Vagina (tissue), 2 donors: ENCODE results near the gene SHFL.

ENCODE experiments used
- CTCF ChIP-seq, 3 experiments: fragments of 450-650 bp in 2 of 3; fragments of 200-600 bp in 1 of 3; sonication (generic) in 1 of 3; IDR thresholded peaks; one replicate each; pipeline ENCODE4 v1.5.1; 2017 to 2019; ENCODE audit warnings: antibody characterized with exemption in 3 of 3, mild to moderate bottlenecking in 2 of 3, moderate library complexity in 2 of 3
- POLR2A ChIP-seq, 2 donors: fragments of 450-650 bp; IDR thresholded peaks; one replicate each; pipeline ENCODE4 v1.6.1; 2017; ENCODE audit warnings: antibody characterized with exemption in 2 of 2, mild to moderate bottlenecking in 2 of 2, moderate library complexity in 2 of 2
- POLR2AphosphoS5 ChIP-seq, 2 donors: sonication (generic); formaldehyde crosslinking; IDR thresholded peaks; one replicate each; pipeline ENCODE4 v1.9.0; 2017; ENCODE audit warnings: antibody characterized with exemption in 2 of 2, mild to moderate bottlenecking in 2 of 2, low read depth in 1 of 2; ENCODE audit not compliant: insufficient read depth in 1 of 2

DNA sequence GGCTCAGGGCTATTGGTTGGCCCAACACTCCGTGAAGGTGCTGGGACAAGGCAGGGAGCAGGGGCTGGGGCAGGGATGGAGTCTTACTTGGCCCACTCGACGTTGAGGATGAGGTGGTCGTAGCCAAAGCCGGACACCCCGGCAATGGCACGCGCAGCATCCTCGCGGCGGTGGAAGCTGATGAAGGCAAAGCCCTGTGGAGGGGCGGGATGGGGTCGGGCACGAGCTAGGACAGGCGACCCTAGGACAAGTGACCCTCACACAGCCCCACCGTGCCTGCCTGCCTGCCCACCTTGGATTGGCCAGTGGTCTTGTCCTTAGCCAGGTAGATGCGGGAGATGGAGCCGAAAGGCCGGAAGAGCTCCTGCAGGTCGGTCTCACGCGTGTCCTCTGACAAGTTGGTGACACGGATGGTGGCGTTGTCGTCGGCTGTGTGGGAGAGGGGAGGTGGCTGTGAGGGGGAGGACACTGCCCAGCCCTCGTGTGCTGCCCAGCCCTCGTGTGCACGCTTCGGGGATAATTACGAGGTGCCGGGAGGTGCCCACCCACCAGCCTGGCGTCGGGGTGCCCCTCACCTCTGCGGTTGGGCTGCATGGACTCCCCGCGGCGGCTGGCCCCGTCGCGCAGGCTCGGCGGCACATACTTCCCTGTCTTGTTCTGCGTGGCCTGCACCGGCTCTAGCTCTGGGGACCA lies 29.4 kb downstream of the SHFL start:
- TF ChIP-seq POLR2A (IDR thresholded peaks at IDR 0.05), result no peak
- no peak for TF ChIP-seq CTCF (IDR thresholded peaks at IDR 0.05)
- no peak for TF ChIP-seq POLR2AphosphoS5 (IDR thresholded peaks at IDR 0.05; ENCODE audit: insufficient read depth in 1 of 2, low read depth in 1 of 2)
